Mesothelial cell of epicardium (in vitro differentiated cells): Measurements from ENCODE around the gene SEMA5B. TPM values are rescaled to one million over a fixed set of nuclear protein-coding genes. Genes with fewer than 3 reads are reported as not detected.

Experiments
- DNase-seq, 2 experiments: peaks; one replicate each; pipeline ENCODE4 v3.0.0; 2021; ENCODE audit warnings: low spot score in 2 of 2; ENCODE audit not compliant: unreplicated experiment in 2 of 2
- H3K27ac Mint-ChIP-seq: 2 replicates; pipeline ENCODE4 v1.8.0; 2021; ENCODE audit warnings: mixed read lengths
- H3K27me3 Mint-ChIP-seq: 2 replicates; pipeline ENCODE4 v1.8.0; 2021; ENCODE audit warnings: low read depth, mixed read lengths
- H3K36me3 Mint-ChIP-seq: 2 replicates; pipeline ENCODE4 v1.8.0; 2021; ENCODE audit warnings: mixed read lengths
- H3K4me1 Mint-ChIP-seq: 2 replicates; pipeline ENCODE4 v1.8.0; 2021; ENCODE audit warnings: mixed read lengths
- H3K4me3 Mint-ChIP-seq: 2 replicates; pipeline ENCODE4 v1.8.0; 2021; ENCODE audit warnings: mild to moderate bottlenecking, moderate library complexity, mixed read lengths
- H3K9me3 Mint-ChIP-seq: 2 replicates; pipeline ENCODE4 v1.8.0; 2021; ENCODE audit warnings: mixed read lengths
- total RNA-seq: library from RNA; stranded (reverse); gene quantifications from 3 replicates; pipeline ENCODE4 v1.2.1, GENCODE V29; 2021
- TF ChIP-seq, protein P1 (sequence below): fragments of 200-600 bp; sonication (generic); IDR thresholded peaks from one replicate; pipeline ENCODE4 v1.5.0; 2021; ENCODE audit warnings: antibody characterized with exemption; ENCODE audit not compliant: unreplicated experiment

SEMA5B gene
- total RNA-seq, 1 donor from 2014 or later = 0.27 TPM

DNA sequence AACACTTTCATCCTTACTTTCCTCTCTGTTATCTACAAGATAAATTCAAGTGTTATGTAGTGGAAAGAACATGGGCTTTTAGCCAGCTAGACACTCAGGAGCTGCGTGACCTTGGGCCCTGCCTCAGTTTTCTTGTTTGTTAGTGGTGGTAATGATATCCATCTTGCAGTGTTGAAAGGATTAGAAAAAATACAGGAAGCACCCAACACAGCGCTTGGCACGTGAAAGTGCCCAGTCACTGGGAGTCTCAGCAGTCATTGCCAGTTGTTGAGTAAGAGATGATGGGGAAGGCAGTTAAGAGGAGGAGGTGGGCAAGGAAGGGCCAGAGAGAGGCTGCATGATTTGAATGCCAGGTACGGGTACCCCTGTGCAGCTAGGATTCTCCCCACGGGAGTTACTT lies 44.6 kb upstream of the SEMA5B start:
- TF ChIP-seq, protein P1, sequence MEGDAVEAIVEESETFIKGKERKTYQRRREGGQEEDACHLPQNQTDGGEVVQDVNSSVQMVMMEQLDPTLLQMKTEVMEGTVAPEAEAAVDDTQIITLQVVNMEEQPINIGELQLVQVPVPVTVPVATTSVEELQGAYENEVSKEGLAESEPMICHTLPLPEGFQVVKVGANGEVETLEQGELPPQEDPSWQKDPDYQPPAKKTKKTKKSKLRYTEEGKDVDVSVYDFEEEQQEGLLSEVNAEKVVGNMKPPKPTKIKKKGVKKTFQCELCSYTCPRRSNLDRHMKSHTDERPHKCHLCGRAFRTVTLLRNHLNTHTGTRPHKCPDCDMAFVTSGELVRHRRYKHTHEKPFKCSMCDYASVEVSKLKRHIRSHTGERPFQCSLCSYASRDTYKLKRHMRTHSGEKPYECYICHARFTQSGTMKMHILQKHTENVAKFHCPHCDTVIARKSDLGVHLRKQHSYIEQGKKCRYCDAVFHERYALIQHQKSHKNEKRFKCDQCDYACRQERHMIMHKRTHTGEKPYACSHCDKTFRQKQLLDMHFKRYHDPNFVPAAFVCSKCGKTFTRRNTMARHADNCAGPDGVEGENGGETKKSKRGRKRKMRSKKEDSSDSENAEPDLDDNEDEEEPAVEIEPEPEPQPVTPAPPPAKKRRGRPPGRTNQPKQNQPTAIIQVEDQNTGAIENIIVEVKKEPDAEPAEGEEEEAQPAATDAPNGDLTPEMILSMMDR = no peak
- no peak overlapping the region for H3K27ac Mint-ChIP-seq
- no peak overlapping the region for H3K4me3 Mint-ChIP-seq
- no peak for DNase-seq
- H3K27me3 Mint-ChIP-seq = peaks cover 9% of the 10 kb centered on the region
- no peaks in the 10 kb centered on the region for H3K9me3 Mint-ChIP-seq
- H3K36me3 Mint-ChIP-seq = no peaks in the 10 kb centered on the region
- H3K4me1 Mint-ChIP-seq = peaks cover 27% of the 10 kb centered on the region

DNA sequence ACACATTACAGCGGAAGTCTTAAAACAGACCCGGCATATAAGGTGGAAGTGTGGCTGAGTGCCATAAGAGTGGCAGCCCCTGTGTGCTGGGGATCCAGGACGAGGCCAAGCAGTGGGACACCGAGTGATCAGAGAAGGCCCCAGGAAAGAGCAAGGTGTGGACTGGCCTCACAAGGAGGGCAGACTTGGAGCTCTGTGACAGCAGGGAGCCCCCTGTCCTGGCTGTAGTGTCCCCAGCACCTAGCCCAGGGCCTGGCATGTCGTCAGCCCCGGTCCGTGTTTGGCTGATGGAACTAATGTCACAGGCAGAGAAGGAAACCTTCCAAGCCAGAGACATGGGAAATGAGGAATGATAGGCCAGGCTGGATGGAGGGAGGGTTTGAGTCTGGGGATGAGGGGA lies 44.0 kb upstream of the SEMA5B start:
- H3K36me3 Mint-ChIP-seq = no peaks in the 10 kb centered on the region
- DNase-seq = no peak
- TF ChIP-seq, protein P1 = no peak
- H3K27ac Mint-ChIP-seq = no peak overlapping the region
- no peak overlapping the region for H3K4me3 Mint-ChIP-seq
- H3K27me3 Mint-ChIP-seq = peaks cover 9% of the 10 kb centered on the region
- H3K4me1 Mint-ChIP-seq = peaks cover 29% of the 10 kb centered on the region
- H3K9me3 Mint-ChIP-seq = no peaks in the 10 kb centered on the region

DNA sequence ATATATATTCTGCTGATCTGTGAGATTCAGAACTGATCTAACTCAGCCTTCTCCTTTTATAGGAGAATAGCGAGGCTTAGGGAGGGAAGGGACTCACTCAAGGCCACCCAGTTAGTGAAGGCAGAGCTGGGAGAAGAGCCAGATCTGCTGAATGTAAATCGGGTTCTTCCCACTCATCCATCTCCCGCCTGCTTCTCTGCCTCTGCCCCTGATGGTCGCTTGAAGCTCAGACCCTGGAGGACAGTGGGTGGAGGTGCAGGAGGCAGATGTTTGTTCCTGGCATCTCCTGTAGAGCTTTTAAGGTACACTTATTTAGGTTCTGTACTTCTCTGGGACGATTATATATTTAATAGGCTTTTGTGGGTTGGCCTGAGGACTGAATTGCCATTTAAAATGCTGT lies 43.6 kb upstream of the SEMA5B start:
- H3K9me3 Mint-ChIP-seq = no peaks in the 10 kb centered on the region
- no peak overlapping the region for H3K27ac Mint-ChIP-seq
- H3K36me3 Mint-ChIP-seq = no peaks in the 10 kb centered on the region
- H3K4me3 Mint-ChIP-seq = no peak overlapping the region
- TF ChIP-seq, protein P1 = no peak
- H3K27me3 Mint-ChIP-seq = peaks cover 9% of the 10 kb centered on the region
- no peak for DNase-seq
- H3K4me1 Mint-ChIP-seq = peaks cover 29% of the 10 kb centered on the region

DNA sequence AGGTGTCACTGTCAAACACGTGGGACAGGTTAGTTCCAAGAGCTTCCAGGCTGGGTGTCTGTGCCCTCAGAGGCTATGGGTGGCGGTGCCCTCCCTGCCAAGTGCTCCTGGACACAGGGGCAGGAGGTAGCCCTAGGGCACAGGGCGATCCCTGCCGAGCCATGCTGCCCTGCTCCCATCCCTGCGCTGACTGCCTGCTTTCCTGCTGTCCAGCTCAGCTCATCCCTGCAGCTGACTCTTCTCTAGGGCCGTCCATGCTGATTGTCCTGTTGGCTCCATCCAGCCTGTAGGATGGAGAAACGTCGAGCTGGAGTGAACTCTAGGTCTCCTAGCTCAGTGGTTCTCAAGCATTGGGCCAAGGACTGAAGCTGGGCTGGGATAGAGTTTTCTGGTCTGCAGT lies 42.9 kb upstream of the SEMA5B start:
- H3K4me3 Mint-ChIP-seq = no peak overlapping the region
- TF ChIP-seq, protein P1 = no peak
- H3K27me3 Mint-ChIP-seq = peaks cover 9% of the 10 kb centered on the region
- peaks cover 29% of the 10 kb centered on the region for H3K4me1 Mint-ChIP-seq
- H3K36me3 Mint-ChIP-seq = no peaks in the 10 kb centered on the region
- no peak overlapping the region for H3K27ac Mint-ChIP-seq
- no peaks in the 10 kb centered on the region for H3K9me3 Mint-ChIP-seq
- DNase-seq = no peak

DNA sequence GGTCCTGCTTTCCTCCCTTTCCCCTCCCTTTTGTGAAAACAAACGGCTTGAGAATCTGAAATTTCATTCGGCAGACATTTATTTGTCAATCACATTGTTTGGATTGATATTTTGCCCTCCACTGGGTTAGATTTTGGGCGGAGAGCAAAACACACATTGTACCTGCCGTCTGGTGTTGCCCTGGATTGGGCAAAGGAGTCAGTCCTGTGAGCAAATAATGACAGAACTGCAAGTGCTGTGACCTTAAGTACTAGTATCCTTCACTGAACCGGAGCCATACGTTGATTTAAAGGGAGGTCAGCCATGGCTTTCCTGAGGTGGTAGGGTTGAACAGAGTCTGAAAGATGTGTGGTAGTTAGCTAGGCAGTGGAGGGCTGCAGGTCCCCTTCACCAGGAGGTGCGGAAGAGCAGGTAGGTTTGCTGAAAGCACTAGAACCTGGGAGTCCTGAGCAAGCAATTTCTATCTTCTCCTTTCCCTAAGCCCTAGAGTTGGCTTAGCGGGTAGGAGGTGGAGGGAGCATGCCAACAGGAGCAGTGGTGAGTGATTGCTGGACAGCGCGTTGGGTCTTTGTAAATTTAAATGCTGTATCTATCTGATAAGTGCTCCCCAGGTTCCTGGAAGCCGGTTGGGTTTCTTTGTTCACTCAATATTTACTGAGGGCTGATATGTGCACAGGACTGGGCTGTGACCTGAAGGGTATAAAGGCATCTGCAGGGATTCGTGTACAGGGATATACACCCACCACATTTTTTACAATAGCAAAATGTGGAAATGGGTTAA lies 41.2 kb upstream of the SEMA5B start:
- peaks cover 29% of the 10 kb centered on the region for H3K4me1 Mint-ChIP-seq
- DNase-seq = no peak
- no peak overlapping the region for H3K27ac Mint-ChIP-seq
- TF ChIP-seq, protein P1 = no peak
- peak overlapping the region; percentile 78 for H3K4me3 Mint-ChIP-seq
- no peaks in the 10 kb centered on the region for H3K36me3 Mint-ChIP-seq
- H3K27me3 Mint-ChIP-seq = peaks cover 9% of the 10 kb centered on the region
- H3K9me3 Mint-ChIP-seq = no peaks in the 10 kb centered on the region
